Activated CD4-positive, alpha-beta T cell treated with anti-CD3 and anti-CD28 coated beads, Interleukin-2, amount 50 U/mL, for 48 hours (primary cell): Measurements from ENCODE around the gene LRP1.
A peak's percentile ranks its signal among the peaks of the same experiment; 100 is the strongest.

ENCODE experiments used
- DNase-seq, 2 experiments: peaks; one replicate each; pipeline ENCODE4 v3.0.0-alpha.2; 2020

Gene LRP1

DNA sequence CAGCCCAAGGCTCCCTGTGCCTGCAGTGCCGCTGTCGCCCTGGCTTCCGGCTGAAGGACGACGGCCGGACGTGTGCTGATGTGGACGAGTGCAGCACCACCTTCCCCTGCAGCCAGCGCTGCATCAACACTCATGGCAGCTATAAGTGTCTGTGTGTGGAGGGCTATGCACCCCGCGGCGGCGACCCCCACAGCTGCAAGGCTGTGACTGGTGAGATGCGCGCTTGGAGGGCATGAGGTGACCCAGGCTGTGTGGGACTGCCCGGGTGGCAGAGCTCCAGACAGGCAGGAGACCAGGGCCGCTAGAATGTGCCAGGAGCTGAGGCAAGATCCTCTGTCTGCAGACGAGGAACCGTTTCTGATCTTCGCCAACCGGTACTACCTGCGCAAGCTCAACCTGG is 68.7 kb downstream of the LRP1 start:
- DNase-seq: no peak

DNA sequence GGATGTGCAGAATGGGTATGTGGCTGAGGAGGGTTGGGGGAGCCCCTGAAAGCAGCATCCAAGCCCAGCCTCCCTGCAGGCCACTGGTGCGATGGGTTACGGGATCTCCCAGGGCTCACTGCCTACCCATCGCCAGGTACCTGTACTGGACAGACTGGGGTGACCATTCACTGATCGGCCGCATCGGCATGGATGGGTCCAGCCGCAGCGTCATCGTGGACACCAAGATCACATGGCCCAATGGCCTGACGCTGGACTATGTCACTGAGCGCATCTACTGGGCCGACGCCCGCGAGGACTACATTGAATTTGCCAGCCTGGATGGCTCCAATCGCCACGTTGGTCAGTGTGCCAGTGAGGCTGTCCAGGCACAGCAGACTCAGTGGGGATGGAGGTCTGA is 70.0 kb downstream of the LRP1 start:
- no peak for DNase-seq

DNA sequence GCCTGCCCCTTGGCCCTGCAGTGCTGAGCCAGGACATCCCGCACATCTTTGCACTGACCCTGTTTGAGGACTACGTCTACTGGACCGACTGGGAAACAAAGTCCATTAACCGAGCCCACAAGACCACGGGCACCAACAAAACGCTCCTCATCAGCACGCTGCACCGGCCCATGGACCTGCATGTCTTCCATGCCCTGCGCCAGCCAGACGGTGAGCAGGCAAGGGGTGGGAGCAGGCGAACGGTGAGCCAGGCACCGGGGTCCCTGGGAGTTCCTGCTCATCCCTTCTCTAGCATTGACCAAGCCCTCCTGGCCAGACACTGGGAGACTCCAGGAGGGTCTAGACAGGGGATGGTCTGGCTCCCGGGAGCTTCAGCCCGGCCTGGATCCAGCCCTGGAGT is 70.9 kb downstream of the LRP1 start:
- no peak for DNase-seq

DNA sequence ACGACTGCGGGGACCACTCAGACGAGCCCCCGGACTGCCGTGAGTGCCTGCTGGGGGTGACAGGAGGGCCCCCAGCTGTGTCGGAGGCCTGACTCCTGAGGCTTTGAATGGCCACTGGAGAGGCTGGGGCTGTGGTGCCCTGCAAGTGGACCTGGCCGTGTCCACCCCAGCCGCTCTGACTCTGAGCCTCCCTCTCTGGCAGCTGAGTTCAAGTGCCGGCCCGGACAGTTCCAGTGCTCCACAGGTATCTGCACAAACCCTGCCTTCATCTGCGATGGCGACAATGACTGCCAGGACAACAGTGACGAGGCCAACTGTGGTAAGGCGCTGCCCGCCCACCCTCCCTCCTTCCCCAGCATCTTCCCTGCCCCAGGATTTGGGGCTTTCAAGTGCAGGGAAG is 72.2 kb downstream of the LRP1 start:
- DNase-seq: no peak

DNA sequence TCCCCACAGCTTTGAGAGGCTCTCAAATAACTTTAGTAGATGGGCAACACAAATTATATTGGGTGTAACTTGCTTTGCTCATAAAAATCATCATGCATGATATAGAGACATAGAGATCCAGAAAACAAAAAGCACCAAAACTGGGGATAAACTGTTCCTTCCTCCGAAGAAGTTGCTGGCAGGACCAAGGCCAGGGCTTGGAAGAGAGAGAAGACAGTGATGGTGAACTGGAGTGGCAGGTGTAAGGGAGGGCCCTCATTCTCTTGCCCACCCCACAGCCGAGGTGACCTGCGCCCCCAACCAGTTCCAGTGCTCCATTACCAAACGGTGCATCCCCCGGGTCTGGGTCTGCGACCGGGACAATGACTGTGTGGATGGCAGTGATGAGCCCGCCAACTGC is 72.9 kb downstream of the LRP1 start:
- DNase-seq: no peak

DNA sequence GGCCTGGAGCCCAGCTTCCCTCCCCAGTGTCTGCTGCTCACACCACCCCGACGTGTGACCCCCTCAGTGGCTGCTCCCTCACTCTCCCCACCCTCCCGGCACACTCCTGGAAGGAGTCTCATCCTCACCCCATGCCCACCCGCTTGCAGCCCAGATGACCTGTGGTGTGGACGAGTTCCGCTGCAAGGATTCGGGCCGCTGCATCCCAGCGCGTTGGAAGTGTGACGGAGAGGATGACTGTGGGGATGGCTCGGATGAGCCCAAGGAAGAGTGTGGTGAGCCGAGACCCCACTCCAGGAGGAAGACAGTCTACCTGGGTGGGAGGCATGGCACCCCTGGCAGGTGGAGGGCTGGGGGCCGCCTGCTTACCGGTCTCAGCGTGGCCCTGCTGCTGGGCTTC is 73.3 kb downstream of the LRP1 start:
- DNase-seq: no peak

DNA sequence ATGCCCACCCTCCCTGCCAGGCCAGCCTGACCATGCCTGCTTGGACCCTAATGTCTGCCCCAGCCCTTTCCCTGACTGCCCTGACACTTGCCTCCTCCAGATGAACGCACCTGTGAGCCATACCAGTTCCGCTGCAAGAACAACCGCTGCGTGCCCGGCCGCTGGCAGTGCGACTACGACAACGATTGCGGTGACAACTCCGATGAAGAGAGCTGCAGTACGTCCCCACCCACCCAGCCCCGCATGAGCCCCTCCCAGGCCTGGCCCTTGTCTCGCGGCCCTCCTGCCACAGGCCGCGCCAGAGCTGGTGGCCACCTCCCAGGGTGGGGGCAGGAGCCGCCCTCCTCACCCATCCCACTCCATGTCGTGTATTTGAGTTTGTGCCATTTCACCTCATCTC is 74.0 kb downstream of the LRP1 start:
- no peak for DNase-seq

DNA sequence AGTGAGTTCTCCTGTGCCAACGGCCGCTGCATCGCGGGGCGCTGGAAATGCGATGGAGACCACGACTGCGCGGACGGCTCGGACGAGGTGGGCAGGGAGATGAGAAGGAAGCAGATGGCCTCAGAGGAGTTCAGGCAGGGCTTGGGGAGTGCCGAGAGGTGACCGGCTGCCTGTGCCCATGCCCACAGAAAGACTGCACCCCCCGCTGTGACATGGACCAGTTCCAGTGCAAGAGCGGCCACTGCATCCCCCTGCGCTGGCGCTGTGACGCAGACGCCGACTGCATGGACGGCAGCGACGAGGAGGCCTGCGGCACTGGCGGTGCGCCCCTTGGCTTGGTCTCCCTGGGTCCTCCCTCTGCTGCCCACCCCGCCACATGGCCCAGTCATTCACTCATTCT is 74.9 kb downstream of the LRP1 start:
- no peak for DNase-seq

DNA sequence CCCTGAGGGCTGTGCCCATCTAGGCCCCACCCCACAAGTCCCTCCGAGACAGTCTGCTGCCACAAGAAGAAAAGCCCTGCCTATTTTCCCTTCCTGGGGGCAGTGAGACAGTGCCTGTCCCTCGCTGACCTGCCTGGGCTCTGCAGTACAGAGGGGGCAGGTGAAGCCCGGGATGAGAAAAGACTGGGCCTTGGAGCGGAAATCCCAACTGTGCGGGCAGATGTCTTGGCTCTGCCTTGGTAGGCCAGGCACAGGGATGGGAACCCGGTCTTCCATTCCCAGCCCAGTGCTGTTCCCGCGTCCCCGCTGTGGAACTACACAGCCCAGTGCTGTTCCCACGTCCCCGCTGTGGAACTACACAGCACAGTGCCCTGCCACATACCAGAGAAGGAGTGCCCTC is 75.5 kb downstream of the LRP1 start:
- no peak for DNase-seq

DNA sequence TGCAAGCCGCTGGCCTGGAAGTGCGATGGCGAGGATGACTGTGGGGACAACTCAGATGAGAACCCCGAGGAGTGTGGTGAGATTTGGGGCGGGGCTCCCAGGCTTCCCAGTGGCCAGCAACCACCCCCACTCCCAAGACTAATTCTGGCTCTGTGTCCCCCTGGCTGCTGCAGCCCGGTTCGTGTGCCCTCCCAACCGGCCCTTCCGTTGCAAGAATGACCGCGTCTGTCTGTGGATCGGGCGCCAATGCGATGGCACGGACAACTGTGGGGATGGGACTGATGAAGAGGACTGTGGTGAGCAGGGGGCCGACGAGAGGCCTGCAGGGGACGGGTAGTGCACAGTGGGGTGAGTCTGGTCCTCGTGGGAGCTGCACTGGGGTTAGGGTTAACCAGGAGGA is 76.2 kb downstream of the LRP1 start:
- no peak for DNase-seq

DNA sequence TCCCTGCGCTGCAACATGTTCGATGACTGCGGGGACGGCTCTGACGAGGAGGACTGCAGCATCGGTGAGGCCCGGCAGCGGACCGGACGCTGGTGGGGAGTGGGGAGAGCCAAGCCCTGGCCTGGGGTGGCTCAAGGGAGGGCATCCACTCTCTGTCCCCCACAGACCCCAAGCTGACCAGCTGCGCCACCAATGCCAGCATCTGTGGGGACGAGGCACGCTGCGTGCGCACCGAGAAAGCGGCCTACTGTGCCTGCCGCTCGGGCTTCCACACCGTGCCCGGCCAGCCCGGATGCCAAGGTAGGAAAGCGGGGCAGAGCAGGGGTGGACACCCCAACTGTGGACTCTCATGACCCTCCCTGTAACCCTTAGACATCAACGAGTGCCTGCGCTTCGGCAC is 76.9 kb downstream of the LRP1 start:
- no peak for DNase-seq

DNA sequence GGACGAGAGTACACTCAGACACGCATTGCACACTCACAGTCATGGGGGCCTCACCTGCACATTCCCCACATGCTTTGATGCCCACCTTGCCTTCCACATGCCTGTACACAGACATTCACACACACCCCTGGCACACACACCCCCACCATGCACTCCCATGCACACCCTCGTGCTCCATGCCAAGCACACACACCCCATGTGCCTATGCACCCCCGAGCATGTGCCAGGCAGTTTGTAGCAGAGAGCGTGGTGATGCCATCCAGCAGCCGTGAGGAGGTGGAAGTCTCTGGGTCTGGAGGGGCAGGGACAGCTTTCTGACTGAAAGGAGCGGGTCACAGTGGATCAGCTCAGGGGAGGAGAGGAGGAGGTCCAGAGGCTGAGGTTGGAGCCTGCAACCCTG is 77.6 kb downstream of the LRP1 start:
- no peak for DNase-seq

DNA sequence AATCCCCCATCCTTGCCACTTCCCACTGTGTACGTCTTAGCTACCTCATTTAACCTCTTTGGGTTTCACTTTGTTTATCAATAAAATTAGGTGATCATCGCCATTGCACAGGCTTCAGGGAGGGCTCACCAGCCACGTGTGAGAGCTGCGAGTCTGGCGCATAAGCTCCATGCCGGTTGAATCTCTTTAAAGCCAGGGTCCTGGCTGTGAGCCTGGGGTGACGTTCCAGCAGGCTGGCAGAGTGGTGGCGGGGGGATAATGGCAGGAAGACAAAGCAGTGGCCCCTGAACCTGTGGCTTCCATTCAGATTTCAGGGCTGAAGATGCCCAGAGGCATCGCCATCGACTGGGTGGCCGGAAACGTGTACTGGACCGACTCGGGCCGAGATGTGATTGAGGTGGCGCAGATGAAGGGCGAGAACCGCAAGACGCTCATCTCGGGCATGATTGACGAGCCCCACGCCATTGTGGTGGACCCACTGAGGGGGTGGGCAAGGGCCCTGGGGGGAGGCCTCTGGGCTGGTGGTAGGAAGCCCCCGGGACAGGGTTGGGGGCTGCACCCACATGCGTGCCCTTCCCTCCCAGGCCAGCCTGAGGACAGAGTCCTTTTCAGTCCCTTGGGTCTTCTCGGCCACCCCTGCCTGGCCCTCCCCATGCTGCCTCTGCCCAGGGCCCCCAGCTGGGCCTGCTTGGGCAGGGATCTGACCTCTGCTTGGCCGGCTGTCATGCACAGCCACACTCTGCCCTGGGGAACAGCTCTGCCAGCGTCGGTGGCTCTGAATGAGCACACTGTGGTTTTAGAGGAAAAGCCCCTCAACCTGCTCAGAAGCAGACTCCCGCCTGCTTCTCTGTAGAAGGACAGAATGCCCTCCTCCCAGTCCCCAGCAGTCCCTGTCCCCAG is 79.7 kb downstream of the LRP1 start:
- DNase-seq: no peak

DNA sequence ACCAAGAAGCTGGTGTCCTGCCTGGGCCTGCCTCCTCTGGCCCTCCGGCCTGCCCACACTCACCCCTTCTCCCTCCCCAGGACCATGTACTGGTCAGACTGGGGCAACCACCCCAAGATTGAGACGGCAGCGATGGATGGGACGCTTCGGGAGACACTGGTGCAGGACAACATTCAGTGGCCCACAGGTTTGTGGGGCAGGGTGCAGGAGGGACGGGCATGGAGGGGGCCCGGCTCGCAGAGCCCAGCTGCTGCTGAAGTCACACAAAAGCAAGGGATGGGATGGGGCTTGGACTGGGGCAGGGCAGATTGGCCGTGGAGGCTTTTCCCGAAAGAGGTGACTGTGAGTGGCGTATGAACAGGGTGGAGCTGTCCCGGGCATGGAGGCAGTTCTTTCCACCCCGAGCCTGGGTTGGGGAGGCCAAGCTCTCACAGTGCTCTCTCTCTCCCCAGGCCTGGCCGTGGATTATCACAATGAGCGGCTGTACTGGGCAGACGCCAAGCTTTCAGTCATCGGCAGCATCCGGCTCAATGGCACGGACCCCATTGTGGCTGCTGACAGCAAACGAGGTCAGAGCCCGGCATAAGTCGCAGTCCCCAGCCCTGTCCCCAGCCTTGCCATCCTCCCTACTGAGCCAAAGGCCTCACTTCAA is 80.5 kb downstream of the LRP1 start:
- no peak for DNase-seq

DNA sequence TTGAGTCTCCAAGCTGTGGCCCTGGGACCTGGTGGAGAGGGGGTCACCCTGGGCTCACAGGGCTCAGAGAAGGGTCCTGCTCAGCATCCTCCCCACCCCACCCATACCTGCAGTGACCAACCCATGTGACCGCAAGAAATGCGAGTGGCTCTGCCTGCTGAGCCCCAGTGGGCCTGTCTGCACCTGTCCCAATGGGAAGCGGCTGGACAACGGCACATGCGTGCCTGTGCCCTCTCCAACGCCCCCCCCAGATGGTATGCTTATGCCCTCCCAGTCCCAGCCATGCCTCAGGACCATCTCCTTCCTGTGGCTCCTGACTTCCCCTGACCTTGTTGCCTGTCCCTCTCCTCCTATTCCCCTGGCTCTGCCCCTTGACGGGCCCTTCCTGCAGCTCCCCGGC is 81.6 kb downstream of the LRP1 start:
- no peak for DNase-seq

DNA sequence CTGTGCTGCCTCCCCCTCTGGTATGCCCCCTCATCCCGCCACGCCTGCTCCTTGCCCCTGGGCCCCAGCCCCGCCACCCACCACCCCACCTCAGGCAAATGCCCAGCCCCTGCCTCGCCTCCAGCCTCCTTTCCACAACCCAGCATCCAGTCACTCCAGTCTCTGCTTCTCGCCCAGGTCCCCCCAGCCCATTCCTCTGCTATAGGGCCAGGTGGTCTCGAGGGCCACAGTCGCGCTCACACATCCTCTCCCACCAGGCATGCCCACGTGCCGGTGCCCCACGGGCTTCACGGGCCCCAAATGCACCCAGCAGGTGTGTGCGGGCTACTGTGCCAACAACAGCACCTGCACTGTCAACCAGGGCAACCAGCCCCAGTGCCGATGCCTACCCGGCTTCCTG is 82.2 kb downstream of the LRP1 start:
- DNase-seq: no peak

DNA sequence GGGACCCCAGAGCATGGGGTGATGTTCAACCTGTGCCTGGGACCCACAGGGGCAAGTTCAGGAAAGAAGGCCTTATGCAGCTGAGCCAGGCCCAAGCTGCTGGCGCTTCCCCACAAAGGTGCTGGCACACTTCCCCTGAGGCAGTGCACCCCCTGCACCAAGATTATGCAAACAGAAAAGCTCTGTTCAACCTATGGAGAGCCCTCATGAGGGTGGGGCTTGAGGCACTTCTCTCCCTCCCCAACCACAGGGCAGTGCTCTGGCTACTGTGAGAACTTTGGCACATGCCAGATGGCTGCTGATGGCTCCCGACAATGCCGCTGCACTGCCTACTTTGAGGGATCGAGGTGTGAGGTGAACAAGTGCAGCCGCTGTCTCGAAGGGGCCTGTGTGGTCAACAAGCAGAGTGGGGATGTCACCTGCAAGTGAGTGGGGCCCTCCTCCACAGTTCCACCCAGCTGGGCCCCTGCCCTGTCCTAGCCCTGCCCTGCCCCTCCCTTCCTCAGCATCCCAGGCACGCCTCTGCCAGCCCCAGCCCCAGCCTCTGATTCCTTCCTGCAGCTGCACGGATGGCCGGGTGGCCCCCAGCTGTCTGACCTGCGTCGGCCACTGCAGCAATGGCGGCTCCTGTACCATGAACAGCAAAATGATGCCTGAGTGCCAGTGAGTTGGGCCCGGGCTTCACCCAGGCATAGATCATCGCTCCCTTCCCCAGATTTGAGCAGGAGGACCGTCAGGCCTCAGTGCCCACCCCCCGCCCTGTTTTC is 82.8 kb downstream of the LRP1 start:
- DNase-seq: no peak

DNA sequence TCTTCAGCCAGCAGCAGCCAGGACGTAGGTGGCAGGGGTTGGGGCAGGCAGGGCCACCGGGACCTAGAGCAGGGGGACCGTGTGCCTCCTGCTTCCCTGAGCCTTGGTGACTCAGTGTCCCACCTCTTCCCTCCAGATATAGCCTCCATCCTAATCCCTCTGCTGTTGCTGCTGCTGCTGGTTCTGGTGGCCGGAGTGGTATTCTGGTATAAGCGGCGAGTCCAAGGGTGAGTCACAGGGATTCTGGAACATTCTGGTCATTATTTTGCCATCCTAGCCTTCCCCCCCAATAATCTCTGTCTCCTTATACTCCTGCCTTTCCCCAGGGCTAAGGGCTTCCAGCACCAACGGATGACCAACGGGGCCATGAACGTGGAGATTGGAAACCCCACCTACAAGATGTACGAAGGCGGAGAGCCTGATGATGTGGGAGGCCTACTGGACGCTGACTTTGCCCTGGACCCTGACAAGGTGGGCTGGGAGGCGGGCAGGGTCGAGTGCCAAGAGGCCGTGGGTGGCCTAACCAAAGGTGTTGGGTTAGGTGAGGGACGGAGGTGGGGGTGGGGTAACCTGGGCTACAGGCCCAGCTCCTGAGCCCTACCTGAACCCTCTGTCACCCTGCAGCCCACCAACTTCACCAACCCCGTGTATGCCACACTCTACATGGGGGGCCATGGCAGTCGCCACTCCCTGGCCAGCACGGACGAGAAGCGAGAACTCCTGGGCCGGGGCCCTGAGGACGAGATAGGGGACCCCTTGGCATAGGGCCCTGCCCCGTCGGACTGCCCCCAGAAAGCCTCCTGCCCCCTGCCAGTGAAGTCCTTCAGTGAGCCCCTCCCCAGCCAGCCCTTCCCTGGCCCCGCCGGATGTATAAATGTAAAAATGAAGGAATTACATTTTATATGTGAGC is 83.8 kb downstream of the LRP1 start:
- no peak for DNase-seq

DNA sequence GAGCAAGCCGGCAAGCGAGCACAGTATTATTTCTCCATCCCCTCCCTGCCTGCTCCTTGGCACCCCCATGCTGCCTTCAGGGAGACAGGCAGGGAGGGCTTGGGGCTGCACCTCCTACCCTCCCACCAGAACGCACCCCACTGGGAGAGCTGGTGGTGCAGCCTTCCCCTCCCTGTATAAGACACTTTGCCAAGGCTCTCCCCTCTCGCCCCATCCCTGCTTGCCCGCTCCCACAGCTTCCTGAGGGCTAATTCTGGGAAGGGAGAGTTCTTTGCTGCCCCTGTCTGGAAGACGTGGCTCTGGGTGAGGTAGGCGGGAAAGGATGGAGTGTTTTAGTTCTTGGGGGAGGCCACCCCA is 84.4 kb downstream of the LRP1 start:
- no peak for DNase-seq

DNA sequence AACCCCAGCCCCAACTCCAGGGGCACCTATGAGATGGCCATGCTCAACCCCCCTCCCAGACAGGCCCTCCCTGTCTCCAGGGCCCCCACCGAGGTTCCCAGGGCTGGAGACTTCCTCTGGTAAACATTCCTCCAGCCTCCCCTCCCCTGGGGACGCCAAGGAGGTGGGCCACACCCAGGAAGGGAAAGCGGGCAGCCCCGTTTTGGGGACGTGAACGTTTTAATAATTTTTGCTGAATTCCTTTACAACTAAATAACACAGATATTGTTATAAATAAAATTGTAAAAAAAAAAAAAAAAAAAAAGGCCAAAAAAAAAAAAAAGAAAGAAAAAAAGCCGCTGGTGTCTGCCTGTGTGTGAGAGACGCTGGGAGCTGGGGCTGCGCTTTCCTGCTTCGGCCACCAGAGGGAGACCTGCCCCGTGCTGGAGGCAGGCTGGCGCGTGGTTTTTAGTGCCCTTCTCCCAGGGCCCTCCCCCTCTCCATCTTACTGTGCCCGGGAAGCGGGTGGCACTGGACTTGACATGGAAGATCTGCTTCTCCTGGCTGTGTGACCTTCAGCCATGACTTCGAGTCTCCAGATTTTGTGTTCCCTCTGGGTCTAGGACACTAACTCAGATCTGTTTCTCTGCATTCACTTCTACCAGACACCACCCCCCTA is 84.9 kb downstream of the LRP1 start:
- DNase-seq: peak; percentile 89 to 90

DNA sequence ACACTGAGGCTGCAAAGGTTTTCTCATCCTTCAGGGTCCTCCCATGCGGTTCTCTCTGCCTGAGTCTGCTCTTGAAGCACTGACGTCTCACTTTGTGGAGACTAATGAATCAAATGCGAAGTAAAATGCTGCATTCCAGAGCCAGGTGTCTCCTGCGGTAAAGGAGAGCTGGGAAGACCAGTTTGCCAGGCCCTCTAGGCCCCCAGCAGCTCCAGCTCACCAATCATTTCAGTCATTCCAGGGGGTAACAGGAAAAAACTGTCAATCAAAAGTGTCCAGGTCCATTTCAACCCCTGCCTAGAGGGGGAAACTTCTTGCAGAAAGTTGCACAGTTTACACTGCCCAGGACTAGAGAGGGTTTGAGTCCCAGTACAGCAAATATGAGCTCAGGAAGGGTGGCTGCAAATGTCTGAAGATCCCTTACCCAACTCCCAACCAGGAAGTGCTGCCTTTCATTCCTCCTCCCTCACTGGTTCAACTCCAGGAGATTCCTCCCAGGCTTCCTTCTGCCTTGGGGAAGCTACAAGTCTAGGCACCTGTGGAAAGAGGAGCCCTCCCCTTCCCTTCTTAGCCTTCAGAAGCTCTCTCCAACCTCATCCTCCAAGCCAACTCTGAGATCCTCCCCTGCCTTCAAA is 85.6 kb downstream of the LRP1 start:
- DNase-seq: peak in 1 of 2 experiments; percentile 11

DNA sequence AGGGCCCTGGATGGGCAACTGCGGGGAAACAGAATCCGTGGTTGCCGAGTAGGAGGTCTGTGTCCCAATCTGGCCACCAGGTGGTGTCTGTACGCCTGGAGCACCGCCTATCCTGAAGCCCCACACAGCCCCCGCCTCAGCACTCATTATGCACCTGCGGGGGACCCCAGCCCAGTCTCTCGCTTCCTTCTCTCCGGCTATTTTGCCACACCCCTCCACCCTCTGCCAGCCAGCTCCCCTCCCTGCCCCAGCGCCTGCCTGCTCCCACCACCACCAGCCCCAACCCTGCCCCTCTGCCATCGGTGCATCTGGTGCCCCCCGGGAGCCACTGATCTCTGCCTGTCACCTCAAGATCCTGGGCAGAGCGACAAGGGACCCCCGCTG is 86.1 kb downstream of the LRP1 start:
- DNase-seq: peak; percentile 73 to 79
